SH-SY5Y (cell line): Measurements from ENCODE around the gene BMX.

Source experiments
- GATA2 ChIP-seq: IDR thresholded peaks from 2 replicates; pipeline ENCODE4 v1.6.1; 2011; ENCODE audit warnings: mild to moderate bottlenecking, low read depth, low read length
- GATA3 ChIP-seq: IDR thresholded peaks from 2 replicates; pipeline ENCODE4 v1.6.1; 2011; ENCODE audit warnings: low read depth, mild to moderate bottlenecking, low read length, moderate library complexity

The BMX gene

DNA sequence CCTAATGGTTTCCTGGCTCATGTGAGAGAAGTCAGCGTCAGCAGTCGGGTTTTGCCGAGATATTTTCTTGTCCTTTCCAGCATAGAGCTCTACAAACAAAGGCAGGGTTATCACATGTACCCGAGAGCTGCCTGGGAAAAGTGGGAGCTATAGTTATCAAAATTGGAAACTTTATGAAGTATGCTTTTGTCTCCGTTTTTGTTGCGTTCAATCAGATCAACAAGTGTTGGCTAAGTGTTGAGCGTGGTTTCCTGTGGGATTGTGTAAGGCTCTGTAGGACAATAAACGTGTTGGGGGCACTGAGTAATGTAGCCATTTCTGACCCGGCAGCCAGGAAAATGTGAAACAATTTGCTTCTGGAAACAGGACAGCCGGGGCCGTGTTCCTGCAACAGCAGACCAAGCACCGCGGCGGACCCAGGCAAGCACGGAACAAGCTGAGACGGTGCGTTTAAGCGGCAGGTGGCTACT is at the start of gene BMX:
BMX (plus strand) TSS at position 311 of the 470 bp plus-strand sequence. CDS start 7,547 bp downstream, outside the sequence.
- TF ChIP-seq GATA2 (no peak), GATA3 (no peak)

- TF ChIP-seq GATA2: no peak
- no peak for TF ChIP-seq GATA3
Observed at GRCh38 chrX:15451913-15452312, 48.7 kb upstream of the BMX start.

GRCh38 chrX:15464704-15465103 is 35.9 kb upstream of the BMX start:
- no peak for TF ChIP-seq GATA2
- TF ChIP-seq GATA3: 0 out of 2 replicates have a peak, but pooled peaks have one; percentile 16

DNA sequence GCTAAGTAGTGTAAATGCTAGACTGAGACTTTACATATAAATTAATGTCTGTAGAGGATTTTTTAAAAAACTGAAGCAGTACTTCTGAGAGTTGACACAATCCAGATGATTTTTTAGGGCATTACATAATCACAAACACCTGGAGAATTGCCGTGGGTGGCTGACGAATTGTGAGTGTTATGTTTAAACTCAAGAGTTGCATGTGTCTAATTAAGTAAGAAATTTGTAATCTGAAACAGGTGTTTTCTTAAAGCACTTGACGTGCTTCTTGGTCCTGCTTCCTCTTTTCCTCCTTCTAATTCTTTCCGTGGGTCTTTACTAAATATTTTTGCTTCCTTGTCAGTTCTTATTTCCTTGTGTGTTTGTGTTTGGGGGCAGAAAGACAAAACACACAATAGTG is 35.3 kb upstream of the BMX start:
- TF ChIP-seq GATA2 (no peak), GATA3 (no peak)

- no peak for TF ChIP-seq GATA3
- TF ChIP-seq GATA2: no peak
Observed at GRCh38 chrX:15465896-15466651, 34.5 kb upstream of the BMX start.

- peak; percentile 51; the same call in 1 of the 2 replicates for TF ChIP-seq GATA2
- no peak for TF ChIP-seq GATA3
Observed at GRCh38 chrX:15468036-15468435, 32.6 kb upstream of the BMX start.

- TF ChIP-seq GATA3 (no peak), GATA2 (no peak)
Observed at GRCh38 chrX:15469613-15470012, 31.0 kb upstream of the BMX start.

DNA sequence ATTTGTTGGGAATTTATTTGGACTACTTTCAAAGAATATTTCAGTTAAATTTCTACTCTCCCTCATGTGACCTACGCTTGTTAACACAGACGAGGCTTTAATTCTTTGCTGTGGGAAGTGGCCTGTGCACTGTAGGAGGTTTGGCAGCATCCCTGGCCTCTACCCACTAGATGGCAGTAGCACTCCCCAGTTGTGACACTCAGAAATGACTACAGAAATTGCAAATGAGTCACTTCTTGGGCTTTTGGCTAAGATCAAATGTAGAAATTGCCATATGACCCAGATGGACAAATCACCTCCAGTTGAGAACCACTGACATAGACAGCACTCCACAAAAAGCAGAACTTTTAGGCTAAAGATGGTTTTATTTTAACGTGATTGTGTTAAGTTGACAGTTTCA is 29.6 kb upstream of the BMX start:
- TF ChIP-seq GATA3: no peak
- TF ChIP-seq GATA2: no peak

- TF ChIP-seq GATA2: no peak
- TF ChIP-seq GATA3: no peak
Observed at GRCh38 chrX:15472531-15472930, 28.1 kb upstream of the BMX start.

DNA sequence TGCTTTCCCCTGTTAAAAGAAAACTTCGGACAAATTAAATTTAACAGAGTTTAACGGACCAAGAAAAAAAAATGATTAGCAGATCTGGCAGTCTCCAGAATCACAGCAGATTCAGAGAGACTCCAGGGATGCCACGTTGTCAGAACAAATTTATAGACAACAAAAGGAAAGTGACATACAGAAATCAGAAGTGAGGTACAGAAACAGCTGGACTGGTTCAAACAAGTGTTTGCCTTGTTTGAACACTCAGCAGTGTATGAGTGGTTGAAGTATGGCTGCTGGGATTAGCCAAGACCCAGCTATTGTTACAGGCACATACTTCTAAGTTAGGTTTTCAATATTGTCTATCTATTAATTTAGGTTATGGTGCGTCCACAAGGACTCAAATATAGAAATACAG is 26.6 kb upstream of the BMX start:
- no peak for TF ChIP-seq GATA3
- no peak for TF ChIP-seq GATA2

- TF ChIP-seq GATA3 (no peak), GATA2 (no peak)
Observed at GRCh38 chrX:15475021-15475420, 25.6 kb upstream of the BMX start.

GRCh38 chrX:15475486-15475885 is 25.1 kb upstream of the BMX start:
- TF ChIP-seq GATA2 (no peak), GATA3 (no peak)

DNA sequence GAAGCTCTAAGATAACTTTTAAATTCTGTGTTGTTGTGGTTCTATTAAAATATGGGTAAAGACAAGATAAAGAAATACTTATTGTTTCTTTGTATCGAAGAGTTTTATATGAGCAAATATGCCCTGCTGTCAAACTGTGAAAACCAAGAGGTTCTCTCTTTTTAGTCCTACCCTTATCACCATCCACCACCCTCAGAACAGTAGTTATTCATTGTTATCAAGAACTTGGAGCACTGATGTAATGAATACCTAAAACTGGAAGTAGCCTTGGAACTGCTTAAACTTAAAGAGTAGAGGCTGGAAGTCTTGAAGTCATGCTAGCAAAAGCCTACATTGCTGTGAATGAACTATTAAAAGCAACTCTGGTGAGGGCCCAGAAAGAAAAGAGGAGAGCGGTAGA is 16.7 kb upstream of the BMX start:
- TF ChIP-seq GATA3 (no peak), GATA2 (no peak)

GRCh38 chrX:15492469-15492868 is 8.1 kb upstream of the BMX start:
- no peak for TF ChIP-seq GATA2
- TF ChIP-seq GATA3: no peak
